Posterior vena cava (tissue), 2 donors: ENCODE results near the gene GOLGA1. TPM values are rescaled to one million over a fixed set of nuclear protein-coding genes. Genes with fewer than 3 reads are reported as not detected.

Experiments used
- DNase-seq: peaks from one replicate; pipeline ENCODE4 v3.0.0-alpha.2; 2020; ENCODE audit warnings: low spot score
- intact Hi-C, 2 donors: fragments of 100-400 bp; cut with DNase I; formaldehyde crosslinking; loops; one replicate each; pipeline versions ENCODE4 v1.14.1 to v1.14.2; 2022 to 2023
- total RNA-seq, 2 donors: library from RNA; stranded (reverse); fragmentation: NEBNext Ultra II Directional; extraction: Animal tissue kit (Norgen Biotek cat#: 25700); gene quantifications; one replicate each; pipeline ENCODE4 v1.2.1, GENCODE V29; 2021
- donor health status: DM: yes; HTN: yes; CAD: no.
- donor health status: DM: yes; HTN: yes; CAD: no.

The GOLGA1 gene
- total RNA-seq, 2 donors from 2014 or later: 21.0 to 21.5 TPM

- intact Hi-C loops: no loop called here
- DNase-seq: no peak
These were observed 77.5 kb downstream of the GOLGA1 start for GRCh38 chr9:124863371-124863871.

GRCh38 chr9:124861342-124862229, 79.3 kb downstream of the GOLGA1 start, which contains the start of the genes ARPC5L and RPL35:
ARPC5L (plus strand) TSS chr9:124862130; CDS start chr9:124869291, 7,161 bp downstream.
RPL35 (minus strand) TSS chr9:124861957; CDS start chr9:124861912, 45 bp downstream.
- intact Hi-C loops: no loop called here
- peak; percentile 98 for DNase-seq

- DNase-seq: no peak
- intact Hi-C loops: no loop called here
These were observed 80.1 kb downstream of the GOLGA1 start for GRCh38 chr9:124860582-124861341.

GRCh38 chr9:124859803-124860581, 80.9 kb downstream of the GOLGA1 start:
- DNase-seq: no peak
- intact Hi-C loops: loop anchor here (10.0 kb wide), 2 partner anchors 505 to 515 kb away; no protein-coding TSS in a partner anchor

GRCh38 chr9:124858330-124859046, 82.4 kb downstream of the GOLGA1 start:
- intact Hi-C loops: loop anchor here (10.0 kb wide), 2 partner anchors 506 to 516 kb away; no protein-coding TSS in a partner anchor
- no peak for DNase-seq

- DNase-seq: no peak
- intact Hi-C loops: loop anchor here (10.0 kb wide), 2 partner anchors 507 to 517 kb away; no protein-coding TSS in a partner anchor
These were observed 83.2 kb downstream of the GOLGA1 start for GRCh38 chr9:124857533-124858162.

GRCh38 chr9:124855944-124856765, 84.7 kb downstream of the GOLGA1 start:
- intact Hi-C loops: loop anchor here (10.0 kb wide), 2 partner anchors 509 to 519 kb away; no protein-coding TSS in a partner anchor
- no peak for DNase-seq

GRCh38 chr9:124855566-124855943, 85.3 kb downstream of the GOLGA1 start:
- intact Hi-C loops: loop anchor here (10.0 kb wide), 2 partner anchors 509 to 519 kb away; no protein-coding TSS in a partner anchor
- DNase-seq: no peak

- no peak for DNase-seq
- intact Hi-C loops: loop anchor here (10.0 kb wide), 2 partner anchors 510 to 520 kb away; no protein-coding TSS in a partner anchor
These were observed 86.1 kb downstream of the GOLGA1 start for GRCh38 chr9:124854822-124855221.

- no peak for DNase-seq
- intact Hi-C loops: loop anchor here (10.0 kb wide), 2 partner anchors 511 to 521 kb away; no protein-coding TSS in a partner anchor
These were observed 86.7 kb downstream of the GOLGA1 start for GRCh38 chr9:124854161-124854560.

GRCh38 chr9:124853605-124854143, 87.2 kb downstream of the GOLGA1 start:
- intact Hi-C loops: loop anchor here (2.0 to 10.0 kb wide), 4 partner anchors 77 to 521 kb away; partner anchors contain the start of gene OLFML2A (in 1 of the 2)
- DNase-seq: no peak

- peak; percentile 91 for DNase-seq
These were observed 87.9 kb downstream of the GOLGA1 start, which contains the start of gene WDR38 for GRCh38 chr9:124852829-124853531. WDR38 (plus strand) TSS chr9:124853460; CDS start chr9:124853532, 72 bp downstream.

GRCh38 chr9:124852121-124852828, 88.6 kb downstream of the GOLGA1 start:
- no peak for DNase-seq
- intact Hi-C loops: loop anchor here (2.0 to 10.0 kb wide), 4 partner anchors 75 to 523 kb away; partner anchors contain the start of gene OLFML2A (in 1 of the 2)

More at GRCh38 chr9:124852829-124853531, 87.9 kb downstream of the GOLGA1 start, which contains the start of gene WDR38:
- intact Hi-C loops: loop anchor here (2.0 to 10.0 kb wide), 4 partner anchors 76 to 522 kb away; partner anchors contain the start of gene OLFML2A (in 1 of the 2)

- intact Hi-C loops: loop anchor here (10.0 kb wide), 2 partner anchors 515 to 525 kb away; no protein-coding TSS in a partner anchor
- DNase-seq: no peak
These were observed 91.1 kb downstream of the GOLGA1 start for GRCh38 chr9:124849801-124850200.

GRCh38 chr9:124846969-124847368, 93.9 kb downstream of the GOLGA1 start:
- intact Hi-C loops: no loop called here
- DNase-seq: no peak
